Stimulated activated CD4-positive, alpha-beta T cell treated with anti-CD3 and anti-CD28 coated beads, Interleukin-4, amount 100 ng/mL, for 24 hours (primary cell): Measurements from ENCODE around the gene RPTOR.

Experiments used
- DNase-seq: peaks from one replicate; pipeline ENCODE4 v3.0.0-alpha.2; 2020

The RPTOR gene

GRCh38 chr17:80701730-80702129, 157.1 kb downstream of the RPTOR start:
- DNase-seq: no peak

GRCh38 chr17:80702315-80703141, 157.9 kb downstream of the RPTOR start:
- DNase-seq: no peak

GRCh38 chr17:80703142-80703478, 158.5 kb downstream of the RPTOR start:
- DNase-seq: no peak

GRCh38 chr17:80704381-80704819, 159.8 kb downstream of the RPTOR start:
- no peak for DNase-seq

GRCh38 chr17:80704894-80705293, 160.3 kb downstream of the RPTOR start:
- no peak for DNase-seq

- no peak for DNase-seq
These were observed 161.3 kb downstream of the RPTOR start for GRCh38 chr17:80705988-80706387.

GRCh38 chr17:80706463-80706867, 161.8 kb downstream of the RPTOR start:
- DNase-seq: no peak

GRCh38 chr17:80708480-80708879, 163.8 kb downstream of the RPTOR start:
- no peak for DNase-seq

- no peak for DNase-seq
These were observed 164.6 kb downstream of the RPTOR start for GRCh38 chr17:80709090-80709695.

- DNase-seq: no peak
These were observed 166.2 kb downstream of the RPTOR start for GRCh38 chr17:80710714-80711302.

- DNase-seq: no peak
These were observed 167.5 kb downstream of the RPTOR start for GRCh38 chr17:80712089-80712488.

- DNase-seq: no peak
These were observed 168.0 kb downstream of the RPTOR start for GRCh38 chr17:80712606-80713005.

- no peak for DNase-seq
These were observed 172.5 kb downstream of the RPTOR start for GRCh38 chr17:80716986-80717719.

- no peak for DNase-seq
These were observed 173.1 kb downstream of the RPTOR start for GRCh38 chr17:80717720-80718083.

- DNase-seq: no peak
These were observed 173.8 kb downstream of the RPTOR start for GRCh38 chr17:80718428-80718827.

GRCh38 chr17:80719449-80719848, 174.8 kb downstream of the RPTOR start:
- no peak for DNase-seq

GRCh38 chr17:80720610-80721577, 176.3 kb downstream of the RPTOR start:
- peak; percentile 70 for DNase-seq

- DNase-seq: no peak
These were observed 178.0 kb downstream of the RPTOR start for GRCh38 chr17:80722661-80723060.

- DNase-seq: no peak
These were observed 180.2 kb downstream of the RPTOR start for GRCh38 chr17:80724775-80725266.

GRCh38 chr17:80725517-80725916, 180.9 kb downstream of the RPTOR start:
- DNase-seq: no peak

GRCh38 chr17:80726558-80727408, 182.1 kb downstream of the RPTOR start:
- no peak for DNase-seq
